CD4-positive, alpha-beta T cell treated with Interleukin-4 for 1 hour (primary cell): ENCODE measurements around the gene NALF2.

ENCODE experiments used
- DNase-seq, 2 donors: peaks; one replicate each; pipeline ENCODE4 v3.0.0-alpha.2; 2020 to 2022

Gene NALF2

DNA sequence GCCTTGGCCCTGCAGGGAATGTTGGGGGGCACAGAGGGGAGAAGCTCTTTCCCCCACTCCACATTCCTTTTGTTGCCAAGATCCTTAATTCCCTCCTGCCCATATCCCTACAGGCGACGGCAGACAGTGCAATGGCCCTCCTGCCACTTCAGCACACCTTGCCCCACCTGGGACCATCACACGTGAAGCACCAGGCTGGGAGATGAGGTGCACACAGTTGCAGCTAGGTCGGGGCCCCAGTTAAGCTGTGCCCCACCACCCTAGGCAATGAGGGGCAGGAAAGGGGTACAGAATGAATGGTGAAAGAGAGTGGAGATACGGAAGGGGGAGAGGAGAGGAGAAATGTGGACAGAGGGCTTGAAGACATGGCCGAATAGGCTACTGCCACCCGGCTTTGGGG lies 26.2 kb downstream of the NALF2 start:
- no peak for DNase-seq

DNA sequence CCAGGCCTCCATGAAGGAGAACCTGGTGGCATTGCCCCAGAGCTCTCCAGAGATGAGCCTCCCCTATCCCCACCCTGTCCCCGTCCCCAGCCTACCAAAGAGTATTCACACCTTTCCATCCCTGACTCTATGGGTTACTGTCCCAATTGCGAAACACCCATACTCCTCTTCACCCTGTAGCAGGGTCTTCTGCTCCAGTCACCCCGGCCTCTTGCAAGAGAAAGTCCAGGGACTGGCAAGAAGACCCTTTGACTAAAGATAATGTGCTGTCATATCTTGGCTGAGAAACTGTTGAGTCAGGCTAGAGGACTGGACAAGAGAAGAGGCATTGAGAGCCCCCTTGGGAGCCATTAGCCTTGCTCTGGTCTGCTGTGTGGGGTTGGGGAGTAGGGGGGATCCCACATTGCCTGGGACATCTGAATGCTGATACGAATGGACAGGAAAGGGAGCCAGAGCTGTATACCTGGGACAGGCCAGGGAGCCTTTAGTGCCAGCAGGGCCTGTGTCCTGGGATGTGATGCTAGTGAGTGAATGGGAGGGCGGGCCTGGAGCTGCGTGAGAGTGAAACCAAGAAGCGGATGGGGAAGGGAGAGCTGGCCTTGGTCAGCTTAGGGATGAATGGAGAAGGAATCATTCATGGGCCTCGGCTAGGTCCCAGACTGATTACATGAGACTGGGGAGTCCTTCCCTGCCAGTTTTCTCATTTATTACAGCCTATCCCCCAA lies 27.1 kb downstream of the NALF2 start:
- DNase-seq, result no peak

DNA sequence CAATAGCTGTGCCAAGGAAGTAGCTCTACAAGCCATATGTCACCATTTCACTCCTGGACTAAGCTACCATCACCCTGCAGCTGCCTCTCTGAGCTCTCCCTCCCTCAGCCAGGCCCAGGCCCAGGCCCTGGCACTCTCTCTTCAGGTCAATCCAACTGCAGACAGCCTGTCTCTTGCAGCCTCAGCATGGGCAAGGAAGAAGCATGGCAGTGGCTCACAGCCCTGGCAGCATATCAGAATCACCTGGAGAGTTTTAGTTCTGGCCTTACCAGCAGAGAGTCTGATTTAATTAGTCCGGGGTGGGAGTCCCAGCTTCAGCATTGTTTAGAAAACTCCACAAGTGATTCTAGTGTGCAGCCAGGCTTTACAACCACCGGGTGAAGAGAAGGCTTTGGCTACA lies 31.5 kb downstream of the NALF2 start:
- no peak for DNase-seq

DNA sequence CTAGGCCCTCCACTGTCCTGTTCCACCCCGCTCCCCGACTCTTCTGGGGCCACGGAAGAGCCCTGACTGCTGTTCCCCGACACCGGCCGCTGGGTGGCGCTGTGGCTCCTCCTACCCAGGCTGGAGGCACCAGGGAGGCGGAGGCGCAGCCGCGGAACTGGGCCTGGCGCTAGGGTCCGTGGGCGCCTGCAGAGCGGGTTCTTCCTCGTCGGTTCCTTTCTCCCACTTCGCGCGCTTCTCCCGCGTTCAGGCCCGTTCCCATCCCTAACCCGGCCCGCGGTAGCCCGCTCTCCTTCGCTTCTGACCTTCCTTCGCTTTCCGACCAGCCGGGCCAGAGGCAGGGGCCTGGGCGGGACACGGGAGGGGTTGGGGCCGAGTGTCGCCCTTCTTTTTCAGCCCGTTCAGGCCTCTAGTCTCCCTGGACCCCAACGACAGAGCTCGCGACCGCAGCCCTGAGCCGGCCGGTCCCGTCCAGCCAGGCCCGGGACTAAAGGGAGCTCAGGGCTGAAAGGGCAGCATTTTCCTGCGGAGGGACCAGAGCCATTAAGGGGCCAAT lies 34.3 kb downstream of the NALF2 start:
- peak; percentile 55 to 64 for DNase-seq

DNA sequence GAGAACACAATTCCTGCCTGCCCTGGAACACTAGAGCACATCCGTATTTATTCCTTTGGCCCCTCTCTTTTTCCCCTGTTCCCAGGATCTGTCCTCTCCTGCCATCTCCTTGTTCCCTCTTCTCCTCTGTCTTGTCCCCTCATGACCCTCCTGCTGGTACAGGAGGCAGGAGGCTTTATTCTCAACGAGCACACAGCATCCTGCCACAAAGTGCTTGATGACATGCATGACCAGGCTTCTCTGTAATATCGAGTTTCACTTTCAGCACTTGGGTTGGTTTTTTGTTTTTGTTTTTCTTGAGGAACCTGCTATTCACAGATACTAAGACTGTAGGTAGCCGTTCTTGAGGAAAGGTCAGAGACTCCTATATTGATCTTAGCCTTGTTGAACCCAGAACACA lies 35.3 kb downstream of the NALF2 start:
- peak in 1 of 2 donors; percentile 1 for DNase-seq

DNA sequence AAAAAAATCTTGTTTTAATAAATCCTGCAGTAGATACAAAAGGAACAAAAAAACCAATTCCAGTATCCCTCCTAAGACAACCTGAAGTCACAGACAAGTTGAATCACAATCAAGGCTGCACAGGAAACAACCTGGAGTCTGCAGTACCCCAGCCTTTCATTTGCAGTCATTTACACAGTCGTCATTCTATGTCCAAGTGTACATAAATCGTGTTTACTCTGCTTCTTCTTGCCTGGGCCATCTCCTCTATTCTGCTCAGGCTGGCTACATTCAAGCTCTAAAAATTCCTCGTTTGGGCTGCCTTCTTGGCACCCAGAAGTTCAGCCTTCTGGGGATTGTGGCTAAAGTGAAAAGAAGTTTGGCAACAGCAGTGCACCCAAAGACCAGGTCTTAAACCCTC lies 37.8 kb downstream of the NALF2 start:
- DNase-seq, result no peak

DNA sequence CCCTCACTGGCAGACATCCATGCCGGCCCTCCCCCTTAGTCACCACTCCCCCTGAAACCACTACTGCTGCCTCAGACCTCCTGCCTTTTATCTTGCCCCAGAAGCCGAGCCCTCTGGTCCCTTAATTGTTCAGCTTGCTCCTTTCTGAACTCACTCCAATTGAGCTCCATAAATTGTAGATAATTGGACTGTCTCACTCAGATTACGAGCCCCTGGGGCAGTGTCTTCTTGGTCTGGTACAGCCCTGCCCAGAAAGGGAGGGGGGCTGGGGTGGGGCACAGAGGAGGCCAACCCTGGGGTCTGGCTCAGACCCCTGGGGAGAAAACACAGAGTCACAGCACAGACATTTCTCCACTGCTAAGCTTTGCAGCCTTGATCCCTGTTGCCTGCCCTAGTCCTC lies 39.4 kb downstream of the NALF2 start:
- DNase-seq, result no peak

DNA sequence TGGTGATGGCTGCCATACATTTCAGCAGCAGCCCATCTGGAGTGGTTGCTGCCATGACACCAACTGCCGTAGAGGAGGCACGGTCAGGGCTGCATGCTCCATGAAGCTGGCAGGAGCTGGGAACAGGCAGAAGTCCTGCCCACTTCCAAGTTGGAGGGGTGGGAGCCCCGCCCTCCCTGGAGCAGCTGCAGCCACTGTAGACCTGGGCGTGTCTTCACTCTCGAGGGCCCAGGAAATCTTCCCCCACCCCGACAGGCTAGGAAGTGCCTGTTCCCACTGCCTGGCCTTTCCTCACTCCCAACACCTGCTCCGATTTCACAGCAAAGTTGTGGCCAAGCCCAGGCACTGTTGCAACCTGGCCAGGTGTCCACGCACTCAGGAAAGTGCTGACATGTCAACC lies 42.3 kb downstream of the NALF2 start:
- no peak for DNase-seq

DNA sequence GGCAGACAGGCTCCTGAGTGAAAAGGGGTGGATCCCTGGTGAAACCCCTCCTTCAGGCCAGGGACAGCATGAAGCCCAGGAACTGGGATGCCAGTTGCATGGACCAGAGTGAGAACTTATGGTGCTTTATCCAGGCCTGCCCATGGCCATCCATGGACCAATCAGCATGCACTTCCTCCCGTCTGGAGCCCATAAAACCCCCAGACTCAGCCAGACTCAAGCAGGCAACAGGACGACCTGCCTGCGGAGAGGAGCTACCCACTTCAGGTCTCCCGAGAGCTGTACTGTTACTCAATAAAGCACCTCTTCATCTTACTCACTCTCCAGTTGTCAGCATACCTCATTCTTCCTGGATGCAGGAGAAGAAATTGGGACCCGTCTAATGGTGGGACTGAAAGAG lies 42.9 kb downstream of the NALF2 start:
- DNase-seq, result no peak

DNA sequence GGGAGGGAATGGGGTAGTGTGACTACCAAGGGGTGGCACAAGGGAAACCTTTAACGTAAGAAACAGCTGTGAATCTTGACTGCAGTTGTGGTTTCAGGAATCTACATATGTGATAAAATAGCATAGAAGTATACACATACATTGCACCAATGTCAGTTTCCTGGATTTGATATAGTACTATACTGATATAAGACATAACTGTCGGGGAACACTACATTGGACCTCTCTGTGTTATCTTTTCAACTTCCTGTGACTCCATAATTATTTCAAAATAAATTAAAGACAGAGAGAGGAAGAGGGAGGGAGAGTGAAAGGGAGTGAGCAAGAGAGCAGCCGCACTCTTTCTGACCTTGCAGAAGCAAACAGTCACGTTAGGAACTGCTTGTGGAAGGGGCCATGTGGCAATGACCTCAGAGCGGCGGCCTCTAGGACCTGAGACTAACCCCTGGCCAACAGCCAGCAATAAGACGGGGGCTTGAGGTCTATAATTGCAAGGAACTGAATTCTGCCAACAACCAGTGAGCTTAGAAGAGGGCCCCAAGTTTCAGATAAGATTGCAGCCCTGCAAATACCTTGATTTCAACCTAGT lies 47.4 kb downstream of the NALF2 start:
- DNase-seq, result no peak

DNA sequence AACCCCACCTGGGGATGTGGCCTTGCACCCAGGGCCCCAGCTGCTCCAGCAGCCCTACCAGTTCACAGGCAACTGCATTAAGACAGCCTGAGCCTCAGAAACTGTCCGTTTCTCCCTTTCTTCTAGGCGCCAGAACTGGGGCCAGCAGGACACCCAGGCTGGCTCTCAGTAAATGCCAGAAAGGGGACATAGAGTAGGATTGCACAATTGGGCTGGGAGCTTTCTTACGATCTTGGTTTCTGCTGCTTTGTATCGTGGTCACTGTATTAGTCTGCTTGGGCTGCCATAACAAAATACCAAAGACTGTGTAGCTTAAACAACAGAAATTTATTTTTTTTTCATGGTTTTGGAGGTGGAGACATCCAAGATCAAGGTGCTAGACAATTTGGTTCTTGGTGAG lies 48.4 kb downstream of the NALF2 start:
- no peak for DNase-seq
